Measurements from ENCODE around the gene CARD19. TPM values are rescaled to one million over a fixed set of nuclear protein-coding genes. Genes with fewer than 3 reads are reported as not detected.

The CARD19 gene
- total and polyA plus RNA-seq, 2 experiments from 2014 or later, result 36.8 to 48.3 TPM

GRCh38 chr9:93080406-93080805 is 15.6 kb upstream of the CARD19 start:
- Mint-ChIP-seq H3K36me3 (ENCODE audit: low read depth) (peaks cover 1% of the 10 kb centered on the region), H3K27ac (no peak overlapping the region), H3K4me1 (peaks cover 4% of the 10 kb centered on the region; the same call in 1 of the 3 replicates), H3K9me3 (peaks cover under 1% of the 10 kb centered on the region; the same call in 2 of the 3 replicates), H3K4me3 (no peak overlapping the region), H3K27me3 (ENCODE audit: insufficient read depth, low read depth, poor library complexity) (peaks cover 3% of the 10 kb centered on the region)
- Histone ChIP-seq H3K4me1 (ENCODE audit: insufficient read depth) (no peaks in the 10 kb centered on the region), H3K79me2 (replicated peaks; ENCODE audit: insufficient read depth) (no peaks in the 10 kb centered on the region), H4K20me1 (replicated peaks; ENCODE audit: insufficient read depth) (no peaks in the 10 kb centered on the region), H3K36me3 (ENCODE audit: insufficient read depth) (no peaks in the 10 kb centered on the region; the same call in 1 of the 2 replicates), H3K4me3 (no peak overlapping the region), H3K9me2 (ENCODE audit: insufficient read depth) (no peaks in the 10 kb centered on the region), H3K27me3 (ENCODE audit: insufficient read depth) (no peaks in the 10 kb centered on the region), H3K27ac (ENCODE audit: low read depth) (no peak overlapping the region), H3F3A (replicated peaks; ENCODE audit: low read depth) (no peaks in the 10 kb centered on the region), H3K4me2 (no peak overlapping the region), H2AFZ (no peak overlapping the region)
- no peak for ATAC-seq
- TF ChIP-seq ZNF114 (CRISPR knock-in tag; IDR thresholded peaks at IDR 0.05), result no peak
- TF ChIP-seq EZH2 (IDR thresholded peaks at IDR 0.05; ENCODE audit: low read depth, unreplicated experiment), result no peak
- TF ChIP-seq REST (IDR thresholded peaks at IDR 0.05; ENCODE audit: unreplicated experiment), result no peak
- no peak for TF ChIP-seq CREB1 (CRISPR knock-in tag; IDR thresholded peaks at IDR 0.05; ENCODE audit: low read depth)
- no peak for TF ChIP-seq NANOG (IDR thresholded peaks at IDR 0.05; ENCODE audit: borderline replicate concordance)
- TF ChIP-seq POLR2AphosphoS5 (IDR thresholded peaks at IDR 0.05; ENCODE audit: low read depth), result no peak
- TF ChIP-seq ZNF462 (CRISPR knock-in tag; IDR thresholded peaks at IDR 0.05), result no peak
- no peak for TF ChIP-seq STAT1 (IDR thresholded peaks at IDR 0.05; ENCODE audit: unreplicated experiment)
- TF ChIP-seq ETS1 (IDR thresholded peaks at IDR 0.05), result no peak
- TF ChIP-seq CTCF (conservative IDR thresholded peaks at IDR 0.05; ENCODE audit: low read depth in 2 of 2), result no peak
- no peak for TF ChIP-seq EZH2phosphoT487 (IDR thresholded peaks at IDR 0.05; ENCODE audit: unreplicated experiment)
- DNase-seq (ENCODE audit: low spot score), result no peak
